H9 (cell line): ENCODE measurements around the gene SRBD1. TPM values are rescaled to one million over a fixed set of nuclear protein-coding genes. Genes with fewer than 3 reads are reported as not detected.
A peak's percentile ranks its signal among the peaks of the same experiment; 100 is the strongest.

Experiments used
- DNase-seq: peaks from one replicate; pipeline ENCODE4 v3.0.0-alpha.2; 2017
- H2AFZ ChIP-seq: one replicate; pipeline ENCODE4 v1.6.1; 2013; ENCODE audit warnings: mild to moderate bottlenecking, low read length, control low read depth, moderate library complexity
- H2AK5ac ChIP-seq: 2 replicates; pipeline ENCODE4 v1.6.1; 2013; ENCODE audit warnings: low read length, control low read depth, mixed read lengths; ENCODE audit not compliant: insufficient read length
- H2BK120ac ChIP-seq: one replicate; pipeline ENCODE4 v1.6.1; 2013; ENCODE audit warnings: low read depth, mild to moderate bottlenecking, low read length, control low read depth, inconsistent platforms; ENCODE audit not compliant: poor library complexity, severe bottlenecking
- H2BK12ac ChIP-seq: 2 replicates; pipeline ENCODE4 v1.6.1; 2013; ENCODE audit warnings: low read length, control low read depth, mixed read lengths, low read depth; ENCODE audit not compliant: insufficient read length
- H2BK15ac ChIP-seq: 2 replicates; pipeline ENCODE4 v1.6.1; 2013; ENCODE audit warnings: low read depth, low read length, control low read depth
- H2BK20ac ChIP-seq: one replicate; pipeline ENCODE4 v1.6.1; 2013; ENCODE audit warnings: low read depth, mild to moderate bottlenecking, low read length, control low read depth, inconsistent platforms; ENCODE audit not compliant: poor library complexity, severe bottlenecking
- H2BK5ac ChIP-seq: 2 replicates; pipeline ENCODE4 v1.6.1; 2013; ENCODE audit warnings: low read length, control low read depth, mixed read lengths; ENCODE audit not compliant: insufficient read length
- H3K14ac ChIP-seq: 2 replicates; pipeline ENCODE4 v1.6.1; 2013; ENCODE audit warnings: low read length, control low read depth; ENCODE audit not compliant: insufficient read depth
- H3K18ac ChIP-seq: 2 replicates; pipeline ENCODE4 v1.6.1; 2013; ENCODE audit warnings: low read depth, mild to moderate bottlenecking, mixed read lengths, low read length, control low read depth; ENCODE audit not compliant: insufficient read length
- H3K23ac ChIP-seq: 2 replicates; pipeline ENCODE4 v1.6.1; 2013; ENCODE audit warnings: low read length, control low read depth, mixed read lengths, low read depth; ENCODE audit not compliant: insufficient read length
- H3K23me2 ChIP-seq: 2 replicates; pipeline ENCODE4 v1.6.1; 2013; ENCODE audit warnings: low read depth, mild to moderate bottlenecking, mixed read lengths, low read length, control low read depth; ENCODE audit not compliant: insufficient read length, poor library complexity, severe bottlenecking
- H3K27ac ChIP-seq: 2 replicates; pipeline ENCODE4 v1.5.1; 2013; ENCODE audit warnings: low read length, control low read depth, mixed read lengths, low read depth; ENCODE audit not compliant: insufficient read length
- H3K27me3 ChIP-seq: 2 replicates; pipeline ENCODE4 v1.6.1; 2013; ENCODE audit warnings: low read length, control low read depth, inconsistent platforms; ENCODE audit not compliant: insufficient read depth
- H3K4ac ChIP-seq: 2 replicates; pipeline ENCODE4 v1.6.1; 2013; ENCODE audit warnings: low read depth, mild to moderate bottlenecking, control low read depth, inconsistent platforms, low read length, moderate library complexity
- H3K4me1 ChIP-seq: 2 replicates; pipeline ENCODE4 v1.6.1; 2013; ENCODE audit warnings: low read length, control low read depth, inconsistent platforms; ENCODE audit not compliant: insufficient read depth
- H3K4me2 ChIP-seq: 2 replicates; pipeline ENCODE4 v1.6.1; 2013; ENCODE audit warnings: low read length, control low read depth, mixed read lengths; ENCODE audit not compliant: insufficient read length, insufficient read depth
- H3K56ac ChIP-seq: 2 replicates; pipeline ENCODE4 v1.6.1; 2013; ENCODE audit warnings: low read depth, mild to moderate bottlenecking, mixed read lengths, low read length, control low read depth; ENCODE audit not compliant: insufficient read length
- H3K79me1 ChIP-seq: 2 replicates; pipeline ENCODE4 v1.6.1; 2013; ENCODE audit warnings: low read depth, mild to moderate bottlenecking, moderate library complexity, low read length, control low read depth, inconsistent platforms; ENCODE audit not compliant: insufficient read depth, poor library complexity, severe bottlenecking
- H3K79me2 ChIP-seq: 2 replicates; pipeline ENCODE4 v1.6.1; 2013; ENCODE audit warnings: low read length, control low read depth, inconsistent platforms; ENCODE audit not compliant: insufficient read depth
- H3K9ac ChIP-seq: 2 replicates; pipeline ENCODE4 v1.6.1; 2013; ENCODE audit warnings: low read length, control low read depth, mixed read lengths; ENCODE audit not compliant: insufficient read length; ENCODE audit errors: extremely low read depth
- H3K9me3 ChIP-seq: one replicate; pipeline ENCODE4 v1.6.1; 2013; ENCODE audit warnings: low read depth, low read length, inconsistent platforms; ENCODE audit not compliant: control insufficient read depth
- H3T11ph ChIP-seq: one replicate; pipeline ENCODE4 v1.6.1; 2013; ENCODE audit warnings: mild to moderate bottlenecking, low read length, control low read depth, inconsistent platforms
- H4K20me1 ChIP-seq: one replicate; pipeline ENCODE4 v1.6.1; 2013; ENCODE audit not compliant: control insufficient read depth, insufficient read length, insufficient read depth
- H4K5ac ChIP-seq: 2 replicates; pipeline ENCODE4 v1.6.1; 2013; ENCODE audit warnings: low read depth, mild to moderate bottlenecking, mixed read lengths, low read length, control low read depth; ENCODE audit not compliant: insufficient read length
- H4K8ac ChIP-seq: replicated peaks from 2 replicates; pipeline ENCODE4 v1.6.1; 2013; ENCODE audit warnings: low read length, control low read depth, mixed read lengths, low read depth; ENCODE audit not compliant: insufficient read length
- H4K91ac ChIP-seq: 2 replicates; pipeline ENCODE4 v1.6.1; 2013; ENCODE audit warnings: low read depth, mild to moderate bottlenecking, moderate library complexity, mixed read lengths, low read length, control low read depth; ENCODE audit not compliant: insufficient read length
- H3K27ac Mint-ChIP-seq, 3 experiments: 2 replicates in 2 of 3; 3 replicates in 1 of 3; pipeline ENCODE4 v1.8.0; 2020 to 2021; ENCODE audit warnings: mixed read lengths in 3 of 3, mild to moderate bottlenecking in 1 of 3, moderate library complexity in 1 of 3
- H3K27me3 Mint-ChIP-seq: 2 replicates; pipeline ENCODE4 v1.8.0; 2021; ENCODE audit warnings: low read depth, mild to moderate bottlenecking, moderate library complexity, mixed read lengths
- H3K36me3 Mint-ChIP-seq, 3 experiments: 2 replicates in 2 of 3; 3 replicates in 1 of 3; pipeline ENCODE4 v1.8.0; 2020 to 2021; ENCODE audit warnings: low read depth in 3 of 3, mixed read lengths in 3 of 3; ENCODE audit not compliant: insufficient read depth in 1 of 3
- H3K4me1 Mint-ChIP-seq, 2 experiments: 2 replicates each; pipeline ENCODE4 v1.8.0; 2020; ENCODE audit warnings: mixed read lengths in 2 of 2
- H3K4me3 Mint-ChIP-seq, 2 experiments: 2 replicates in 1 of 2; 3 replicates in 1 of 2; pipeline ENCODE4 v1.8.0; 2020 to 2021; ENCODE audit warnings: mild to moderate bottlenecking in 2 of 2, mixed read lengths in 2 of 2, moderate library complexity in 1 of 2
- H3K9me3 Mint-ChIP-seq, 2 experiments: 2 replicates in 1 of 2; 3 replicates in 1 of 2; pipeline ENCODE4 v1.8.0; 2020; ENCODE audit warnings: mild to moderate bottlenecking in 2 of 2, mixed read lengths in 2 of 2, moderate library complexity in 1 of 2
- CTCF ChIP-seq: fragments of 200-600 bp; sonication (generic); conservative IDR thresholded peaks from 3 replicates; pipeline ENCODE4 v1.8.0; 2021; ENCODE audit warnings: antibody characterized with exemption, mild to moderate bottlenecking
- WGBS: extraction: QIAGEN DNeasy Blood & Tissue Kit; methylation state at CpG from one replicate; pipeline ENCODE4 v1.1.7; 2013; ENCODE audit warnings: missing lambda C conversion rate, low lambda C conversion rate, mixed read lengths; ENCODE audit not compliant: insufficient read length; ENCODE audit errors: extremely low coverage; 5-methylcytosine and 5-hydroxymethylcytosine counted together
- total RNA-seq: library from RNA; stranded (reverse); gene quantifications from 2 replicates; pipeline ENCODE4 v1.2.1, GENCODE V29; 2021

The SRBD1 gene
- total RNA-seq, 1 experiment from 2014 or later, result 18.3 TPM

- Mint-ChIP-seq H3K27ac (peak overlapping the region in 1 of 3 experiments; percentile 3; a peak in 2 of 7 replicates), H3K4me3 (no peak overlapping the region), H3K36me3 (peaks cover 12 to 23% (median 22%) of the 10 kb centered on the region in 3 experiments), H3K4me1 (peaks cover 12 to 18% of the 10 kb centered on the region in 2 experiments), H3K27me3 (no peaks in the 10 kb centered on the region), H3K9me3 (no peaks in the 10 kb centered on the region)
- WGBS, result no CpG with 5 or more reads among the region's 1 CpG
- Histone ChIP-seq H2AK5ac (no peak overlapping the region), H2BK15ac (no peak overlapping the region), H3K4me2 (no peak overlapping the region), H3K14ac (no peak overlapping the region), H2BK12ac (no peak overlapping the region), H3K79me2 (peaks cover 5% of the 10 kb centered on the region; the same call in 1 of the 2 replicates), H2BK120ac (no peak overlapping the region), H3K4ac (no peak overlapping the region), H2BK20ac (no peak overlapping the region), H3K27ac (no peak overlapping the region), H3K9ac (no peak overlapping the region), H3K18ac (no peak overlapping the region), H4K5ac (no peak overlapping the region), H3K23me2 (no peaks in the 10 kb centered on the region), H3K56ac (no peak overlapping the region), H3K27me3 (no peaks in the 10 kb centered on the region), H3K23ac (no peak overlapping the region), H4K20me1 (no peaks in the 10 kb centered on the region), H2BK5ac (no peak overlapping the region), H3K79me1 (peaks cover 6% of the 10 kb centered on the region), H3T11ph (no peak overlapping the region), H4K91ac (no peak overlapping the region), H3K9me3 (no peaks in the 10 kb centered on the region), H4K8ac (no peak overlapping the region), H3K4me1 (no peaks in the 10 kb centered on the region; the same call in 1 of the 2 replicates), H2AFZ (no peak overlapping the region)
- TF ChIP-seq CTCF, result no peak
- DNase-seq, result no peak
These were observed 22.8 kb downstream of the SRBD1 start for GRCh38 chr2:45588158-45588829.
